HG02678 (cell line): Measurements from ENCODE around the gene HOXA4.

Source experiments
- ATAC-seq: cut with Tn5 transposase; IDR thresholded peaks from one replicate; pipeline ENCODE4 v1.9.1; 2021; ENCODE audit warnings: mild to moderate bottlenecking, moderate library complexity; ENCODE audit not compliant: unreplicated experiment

HOXA4 gene

DNA sequence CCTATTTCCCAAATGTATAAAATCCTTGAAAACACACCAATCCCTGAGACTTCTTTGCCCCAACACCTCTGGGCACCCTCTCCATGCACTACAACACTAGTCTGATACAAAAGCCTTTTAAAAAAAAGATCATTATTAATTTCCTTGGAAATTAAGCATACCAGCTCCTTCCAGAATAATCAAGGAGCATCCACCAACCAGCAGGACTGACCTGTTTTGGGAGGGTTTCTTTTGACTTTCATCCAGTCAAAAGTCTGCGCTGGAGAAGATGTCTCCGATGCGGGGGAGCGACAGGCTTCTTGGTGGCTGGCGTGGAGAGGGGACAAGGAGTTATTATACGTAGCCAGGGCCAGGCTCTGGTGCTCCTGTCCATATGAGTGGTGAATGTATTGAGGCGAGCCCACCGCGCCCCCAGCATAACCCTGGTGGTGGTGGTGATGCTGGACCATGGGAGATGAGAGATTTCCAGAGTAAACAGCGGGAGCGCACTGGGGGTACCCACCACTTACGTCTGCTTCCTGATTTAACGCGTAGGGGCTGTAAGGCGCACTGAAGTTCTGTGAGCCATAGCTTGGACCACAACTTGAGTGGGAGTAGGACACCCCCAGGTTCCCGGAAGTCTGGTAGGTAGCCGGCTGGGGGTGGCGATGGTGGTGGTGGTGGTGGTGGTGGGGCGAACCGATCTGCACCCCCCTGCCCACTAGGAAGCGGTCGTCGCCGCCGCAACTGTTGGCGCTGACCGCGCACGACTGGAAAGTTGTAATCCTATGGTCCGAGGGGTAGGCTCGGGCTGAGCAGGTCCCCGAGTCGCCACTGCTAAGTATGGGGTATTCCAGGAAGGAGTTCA is 35.3 kb downstream of the HOXA4 start:
- ATAC-seq = no peak

DNA sequence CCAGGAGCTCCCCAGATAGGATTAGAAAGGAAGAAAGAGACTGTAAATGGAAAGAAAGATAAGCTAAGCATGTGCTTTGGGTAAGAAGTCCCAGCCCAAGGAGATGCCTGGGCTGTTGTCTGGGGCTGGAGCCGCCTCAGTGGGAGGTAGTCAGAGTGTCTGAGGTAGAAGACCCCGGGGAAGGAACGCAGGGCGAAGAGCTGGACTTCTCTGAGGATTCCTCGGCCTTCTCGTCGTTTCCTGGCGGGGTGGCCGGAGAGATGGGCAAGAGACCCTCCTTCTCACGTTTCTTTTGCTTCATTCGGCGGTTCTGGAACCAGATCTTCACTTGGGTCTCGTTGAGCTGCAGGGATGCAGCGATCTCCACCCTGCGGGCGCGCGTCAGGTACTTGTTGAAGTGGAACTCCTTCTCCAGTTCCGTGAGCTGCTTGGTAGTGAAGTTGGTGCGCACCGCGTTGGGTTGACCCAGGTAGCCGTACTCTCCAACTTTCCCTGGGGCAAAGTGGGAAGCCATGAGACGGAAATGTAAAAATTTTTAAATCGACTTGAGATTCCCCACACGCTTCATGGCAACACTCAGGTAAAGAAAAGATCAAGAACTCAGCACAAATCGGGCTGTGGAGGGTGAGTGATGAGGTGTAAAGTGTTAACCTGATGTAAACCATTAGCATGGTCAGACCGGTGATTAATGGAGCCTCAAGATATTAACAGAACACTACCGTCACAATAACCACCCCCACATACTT is 36.1 kb downstream of the HOXA4 start:
- no peak for ATAC-seq

DNA sequence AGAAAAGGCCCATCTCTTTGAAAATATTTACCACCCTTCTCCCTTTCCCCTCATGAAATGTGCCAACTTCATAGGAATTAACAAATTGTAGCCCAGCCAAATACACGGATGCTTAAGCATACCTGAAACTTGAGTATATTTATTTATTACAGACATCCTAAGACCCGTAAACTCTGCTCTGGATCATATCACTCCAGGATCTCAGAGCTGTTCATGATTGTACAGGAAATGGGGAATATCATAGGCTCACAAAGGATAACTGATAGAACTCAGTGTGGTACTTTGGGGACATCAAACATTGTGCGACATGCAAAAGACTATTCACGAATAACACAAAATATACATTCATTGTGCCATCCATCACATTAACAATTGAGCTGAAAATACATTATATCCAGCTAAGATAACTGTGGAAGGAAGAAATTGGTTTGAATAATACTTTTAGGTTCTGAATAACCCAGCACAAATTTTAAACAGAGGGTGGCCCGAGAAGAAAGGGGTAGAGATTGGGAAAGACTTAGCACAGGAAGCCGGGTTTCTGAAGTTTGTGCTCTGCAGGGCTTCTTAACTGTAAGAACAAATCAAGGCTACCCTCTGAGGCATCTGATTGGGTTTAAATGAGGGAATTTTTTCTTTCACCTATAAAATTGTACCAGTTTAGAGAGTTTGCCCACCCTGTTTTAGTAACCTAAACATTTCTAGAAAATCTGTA is 37.2 kb downstream of the HOXA4 start:
- ATAC-seq = no peak

GRCh38 chr7:27092819-27093110 is 37.8 kb downstream of the HOXA4 start:
- ATAC-seq = no peak

DNA sequence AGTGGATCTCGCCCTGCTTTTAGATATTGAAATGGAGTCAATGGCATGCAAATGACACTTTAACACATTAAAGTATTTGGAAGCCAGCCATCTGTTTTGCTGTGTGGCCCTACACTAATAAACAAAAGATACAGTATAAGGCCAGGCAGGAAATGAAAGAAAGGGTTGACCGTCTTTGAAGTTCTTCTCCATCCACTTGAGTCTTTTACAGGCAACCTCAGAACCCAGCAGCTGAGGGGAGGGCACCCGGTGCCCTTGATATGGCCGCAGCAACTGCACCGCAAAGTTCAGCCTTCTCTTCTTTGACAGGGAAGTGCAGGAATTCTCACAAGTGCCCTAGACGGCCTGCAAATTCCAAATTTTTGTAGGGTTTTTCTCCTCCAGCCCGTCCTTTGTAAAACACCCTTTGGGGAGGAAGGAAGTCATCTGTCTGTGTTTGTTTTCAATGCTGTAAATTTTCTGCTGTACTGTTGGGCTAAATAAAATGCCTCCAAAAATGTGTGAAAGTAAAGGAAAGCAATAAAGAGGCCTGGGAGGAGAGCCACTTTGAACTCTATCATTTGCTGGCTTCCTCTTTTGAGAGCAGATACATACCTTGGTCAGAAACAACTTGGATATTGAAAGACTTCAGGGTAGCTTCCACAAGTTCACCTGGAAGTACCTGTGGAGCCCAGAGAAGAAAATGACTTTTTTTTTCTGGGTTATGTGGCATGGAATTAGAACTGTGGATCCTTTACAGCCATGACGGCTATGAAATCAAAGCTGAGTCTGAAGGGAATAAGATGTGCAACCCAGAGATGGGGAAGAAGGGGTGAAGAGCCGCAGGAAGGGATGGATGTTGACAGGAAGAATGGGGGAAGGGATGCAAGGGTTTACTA is 38.4 kb downstream of the HOXA4 start:
- ATAC-seq = no peak

DNA sequence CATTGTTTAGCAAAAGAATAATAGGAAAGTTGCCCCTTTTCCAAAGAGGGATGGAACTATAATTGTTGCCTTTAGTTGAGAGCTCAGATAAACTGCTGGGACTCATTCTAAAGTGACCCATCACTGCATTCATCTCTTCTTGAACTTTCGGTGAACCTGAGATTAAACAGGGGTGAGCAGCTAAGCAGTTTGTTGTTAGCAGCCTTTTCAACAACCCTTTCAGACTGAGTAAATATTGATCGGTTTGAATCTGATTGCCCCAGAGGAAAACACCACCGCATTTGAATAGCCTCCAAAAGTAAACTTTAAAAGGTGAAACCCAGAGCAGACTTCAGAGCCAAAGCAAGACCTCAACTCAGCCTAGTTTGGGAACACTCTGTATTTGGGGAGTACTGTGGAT is 39.5 kb downstream of the HOXA4 start:
- ATAC-seq = no peak

DNA sequence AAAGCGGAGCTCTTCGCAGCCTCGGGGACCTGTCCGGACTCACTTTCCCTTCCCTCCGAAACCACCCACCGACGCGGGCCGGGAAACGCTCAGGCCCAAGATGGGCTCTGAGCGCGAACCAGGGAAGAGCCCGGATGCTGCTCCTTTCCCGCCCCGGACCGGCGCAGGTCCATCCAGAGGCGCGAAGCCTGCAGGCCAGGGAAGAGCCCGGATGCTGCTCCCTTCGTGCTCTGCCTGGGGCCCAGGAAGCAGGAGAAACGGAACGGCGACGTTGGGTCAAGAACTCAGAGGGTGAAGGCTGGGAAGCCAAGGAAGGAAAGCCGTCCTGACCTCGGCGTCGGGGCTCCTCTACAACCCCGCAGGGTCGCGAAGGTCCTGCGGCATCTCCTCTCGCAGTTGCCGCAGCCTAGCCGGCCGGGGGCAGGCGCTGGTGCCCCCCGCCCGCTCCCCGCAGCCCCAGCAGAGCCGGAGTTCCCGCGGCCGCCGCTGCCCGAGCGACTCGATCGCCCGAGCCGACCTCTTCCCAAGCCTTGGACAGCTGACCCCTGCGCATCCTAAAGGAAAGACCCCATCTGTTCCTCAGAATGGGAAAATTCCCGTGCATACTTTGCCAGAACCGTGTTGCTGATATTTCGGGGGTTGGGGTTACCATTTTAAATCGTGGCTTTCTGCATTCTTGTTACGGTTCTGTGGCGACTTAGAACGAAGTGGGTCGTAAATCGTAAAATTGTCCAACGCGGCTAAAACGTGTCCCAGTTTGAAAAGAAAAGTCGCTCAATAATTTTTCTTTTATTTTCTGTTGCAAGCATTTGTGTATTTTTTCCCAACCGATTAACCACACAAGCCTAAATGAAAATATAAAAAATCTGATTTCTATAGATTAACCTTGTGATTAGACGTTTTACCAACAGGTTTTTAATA is 42.3 kb downstream of the HOXA4 start:
- no peak for ATAC-seq

DNA sequence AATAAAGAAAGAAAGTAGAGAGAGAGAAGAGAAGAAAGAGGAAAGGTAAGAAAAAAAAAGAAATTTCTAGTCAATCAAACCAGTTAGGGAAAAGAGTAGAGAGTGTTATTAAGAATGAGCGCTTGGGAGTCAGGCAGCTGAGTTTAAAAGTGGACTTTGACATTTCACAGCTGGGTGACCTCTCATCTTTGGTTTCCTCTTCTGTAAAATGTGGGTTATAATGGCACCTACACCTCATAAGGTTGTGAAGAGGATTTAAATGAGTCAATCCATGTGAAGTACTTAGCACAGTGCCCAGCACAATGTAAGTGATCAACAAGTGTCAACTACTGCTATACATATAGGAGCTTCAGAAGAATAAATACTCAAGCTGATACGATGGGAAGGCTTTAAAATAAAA is 46.9 kb downstream of the HOXA4 start:
- ATAC-seq = no peak

GRCh38 chr7:27082171-27082570 is 48.4 kb downstream of the HOXA4 start:
- no peak for ATAC-seq

DNA sequence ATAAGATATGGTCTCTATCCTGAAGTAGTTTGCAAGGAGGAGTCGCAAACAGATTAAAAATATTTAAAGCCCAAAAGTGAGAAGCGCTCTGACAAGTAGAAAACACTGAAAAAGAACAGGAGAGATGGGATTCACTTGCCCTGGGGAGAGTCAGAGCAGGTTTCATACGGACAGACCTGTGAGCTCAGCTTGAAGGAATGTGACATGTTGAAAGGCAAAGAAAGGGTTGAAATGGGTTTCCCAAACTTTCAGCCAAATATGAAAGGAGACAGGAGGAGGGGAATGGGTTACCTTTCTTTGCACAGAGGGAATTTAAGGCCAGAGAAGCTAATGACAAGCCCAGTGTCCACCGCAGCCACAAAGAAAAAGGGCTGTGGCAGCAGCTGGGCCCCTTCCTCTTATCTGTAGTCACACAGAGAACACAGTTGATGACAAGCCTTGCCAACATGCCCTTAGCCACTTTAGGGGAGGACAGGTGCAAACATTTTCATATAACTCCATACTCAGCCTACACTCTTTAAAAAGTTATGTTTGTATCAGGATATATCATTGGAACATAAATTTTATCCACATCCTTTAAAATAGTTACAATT is 49.6 kb downstream of the HOXA4 start:
- ATAC-seq = no peak

DNA sequence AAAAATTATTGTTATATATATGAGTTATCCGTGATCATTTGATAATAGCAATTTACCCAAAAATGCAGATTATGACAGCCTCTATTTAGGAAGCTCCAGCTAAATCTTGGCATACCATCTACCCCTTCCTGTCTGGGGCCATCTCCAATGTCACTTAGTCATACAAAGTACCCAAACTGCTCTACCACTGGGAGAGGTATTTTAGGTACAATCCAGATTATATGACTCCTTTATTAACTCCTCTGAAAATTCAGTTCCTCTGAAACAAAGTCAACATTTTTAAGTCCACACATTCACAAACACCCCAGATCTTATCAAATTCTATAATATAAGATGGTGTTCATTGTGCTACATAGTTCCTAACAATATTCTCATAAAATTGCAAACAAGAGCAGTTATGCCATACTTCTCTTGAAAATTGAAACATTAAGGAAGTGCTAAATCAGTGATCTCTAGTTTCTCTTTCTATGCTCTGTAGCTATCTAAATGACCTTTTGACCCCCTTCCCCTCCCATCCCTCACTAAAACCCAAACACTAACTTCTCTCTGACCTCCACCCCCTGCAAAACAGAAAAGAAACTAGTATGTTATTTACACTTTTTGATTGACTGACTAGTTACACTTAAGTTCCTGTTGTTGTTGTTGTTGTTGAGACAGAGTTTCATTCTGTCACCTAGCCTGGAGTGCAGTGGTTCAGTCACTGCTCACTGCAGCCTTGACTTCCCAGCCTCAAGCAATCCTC is 51.2 kb downstream of the HOXA4 start:
- ATAC-seq = no peak

- no peak for ATAC-seq
Observed at GRCh38 chr7:27078616-27079233, 51.8 kb downstream of the HOXA4 start.
